ENCODE measurements around the gene EEF1AKMT2.
"Not testable (repeated sequence)": the region's sequence is repeated elsewhere in the genome, so short reads cannot be mapped to it uniquely, and the experiment has no call there.

EEF1AKMT2 gene

GRCh38 chr10:124755581-124755980, 36.1 kb downstream of the EEF1AKMT2 start:
- no peak for DNase-seq (ENCODE audit: low read depth)

DNA sequence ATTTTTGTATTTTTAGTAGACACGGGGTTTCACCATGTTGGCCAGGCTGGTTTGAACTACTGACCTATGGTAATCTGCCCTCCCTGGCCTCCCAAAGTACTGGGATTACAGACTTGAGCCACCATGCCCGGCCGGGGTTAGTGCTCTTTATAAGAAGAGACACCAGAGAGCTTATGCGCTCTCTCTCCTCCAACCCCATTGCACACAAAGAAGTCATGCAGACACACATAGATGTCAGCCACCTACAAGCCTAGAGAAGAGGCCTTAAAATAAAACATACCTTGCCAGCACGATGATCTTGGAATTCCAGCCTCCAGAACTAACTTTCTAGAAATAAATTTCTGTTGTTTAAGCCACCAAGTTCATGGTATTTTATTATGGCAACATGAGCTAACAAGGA, 37.5 kb downstream of the EEF1AKMT2 start:
- DNase-seq (ENCODE audit: low read depth): no peak

GRCh38 chr10:124748953-124749645, 42.6 kb downstream of the EEF1AKMT2 start:
- no peak for DNase-seq (ENCODE audit: low read depth)

DNA sequence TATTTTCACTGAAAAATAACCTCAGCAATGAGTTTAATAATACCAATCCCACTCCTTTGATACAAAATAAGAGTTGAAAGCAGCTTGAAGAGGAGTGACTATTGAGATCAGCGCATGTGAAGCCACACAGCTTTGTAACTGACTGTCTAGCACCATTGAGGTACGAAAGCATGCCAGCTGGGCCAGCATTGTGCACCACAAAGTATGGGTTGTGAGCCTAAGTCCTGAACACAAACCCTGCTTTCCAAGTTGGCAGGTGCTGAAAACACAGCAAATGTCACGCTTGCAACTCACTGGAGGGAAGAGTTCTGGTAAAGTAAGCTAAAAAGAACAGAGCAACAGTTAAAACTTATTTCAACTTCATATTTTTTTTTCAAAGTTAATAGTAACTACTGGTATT, 43.5 kb downstream of the EEF1AKMT2 start:
- DNase-seq (ENCODE audit: low read depth): no peak

DNA sequence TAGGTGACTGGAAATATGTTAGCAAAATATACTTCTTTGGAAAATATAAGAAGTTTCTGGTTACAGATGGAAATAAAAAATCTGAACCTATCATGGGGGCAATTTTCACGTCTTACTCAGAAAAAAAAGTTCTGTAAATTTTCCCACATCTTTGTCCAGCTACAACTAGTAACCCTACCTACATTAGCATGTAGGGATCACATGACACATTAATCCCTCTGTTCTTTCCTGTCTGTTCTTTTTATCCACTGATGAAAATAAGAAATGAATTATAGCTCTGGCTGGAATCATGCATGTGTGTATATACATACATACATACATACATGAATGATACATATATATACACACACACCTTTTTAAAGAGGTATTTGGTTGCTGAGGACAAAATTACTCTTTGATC, 43.9 kb downstream of the EEF1AKMT2 start:
- no peak for DNase-seq (ENCODE audit: low read depth)

DNA sequence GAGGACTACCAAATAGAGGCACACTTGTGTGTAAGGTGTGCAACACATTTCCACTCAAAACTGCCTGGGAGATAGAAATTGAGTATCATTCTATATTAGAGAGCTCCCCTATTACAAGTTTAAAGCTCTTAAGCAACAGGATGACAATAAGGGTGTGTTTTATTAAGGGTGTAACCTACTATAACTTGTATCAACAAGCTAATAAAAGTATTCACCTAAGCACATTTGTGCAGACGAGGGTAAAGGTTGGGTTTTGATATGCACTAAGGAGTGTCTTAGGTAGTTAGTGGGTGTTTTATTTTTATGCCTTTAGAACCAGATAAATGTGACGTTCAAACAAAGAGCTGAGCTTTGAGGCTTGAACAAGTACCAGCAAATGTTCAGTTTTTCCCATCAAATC, 44.7 kb downstream of the EEF1AKMT2 start:
- no peak for DNase-seq (ENCODE audit: low read depth)

GRCh38 chr10:124746447-124746846, 45.2 kb downstream of the EEF1AKMT2 start:
- not testable (repeated sequence) for DNase-seq (ENCODE audit: low read depth)

GRCh38 chr10:124745673-124746072, 46.0 kb downstream of the EEF1AKMT2 start:
- no peak for DNase-seq (ENCODE audit: low read depth)

GRCh38 chr10:124745252-124745651, 46.4 kb downstream of the EEF1AKMT2 start:
- DNase-seq (ENCODE audit: low read depth): no peak

DNA sequence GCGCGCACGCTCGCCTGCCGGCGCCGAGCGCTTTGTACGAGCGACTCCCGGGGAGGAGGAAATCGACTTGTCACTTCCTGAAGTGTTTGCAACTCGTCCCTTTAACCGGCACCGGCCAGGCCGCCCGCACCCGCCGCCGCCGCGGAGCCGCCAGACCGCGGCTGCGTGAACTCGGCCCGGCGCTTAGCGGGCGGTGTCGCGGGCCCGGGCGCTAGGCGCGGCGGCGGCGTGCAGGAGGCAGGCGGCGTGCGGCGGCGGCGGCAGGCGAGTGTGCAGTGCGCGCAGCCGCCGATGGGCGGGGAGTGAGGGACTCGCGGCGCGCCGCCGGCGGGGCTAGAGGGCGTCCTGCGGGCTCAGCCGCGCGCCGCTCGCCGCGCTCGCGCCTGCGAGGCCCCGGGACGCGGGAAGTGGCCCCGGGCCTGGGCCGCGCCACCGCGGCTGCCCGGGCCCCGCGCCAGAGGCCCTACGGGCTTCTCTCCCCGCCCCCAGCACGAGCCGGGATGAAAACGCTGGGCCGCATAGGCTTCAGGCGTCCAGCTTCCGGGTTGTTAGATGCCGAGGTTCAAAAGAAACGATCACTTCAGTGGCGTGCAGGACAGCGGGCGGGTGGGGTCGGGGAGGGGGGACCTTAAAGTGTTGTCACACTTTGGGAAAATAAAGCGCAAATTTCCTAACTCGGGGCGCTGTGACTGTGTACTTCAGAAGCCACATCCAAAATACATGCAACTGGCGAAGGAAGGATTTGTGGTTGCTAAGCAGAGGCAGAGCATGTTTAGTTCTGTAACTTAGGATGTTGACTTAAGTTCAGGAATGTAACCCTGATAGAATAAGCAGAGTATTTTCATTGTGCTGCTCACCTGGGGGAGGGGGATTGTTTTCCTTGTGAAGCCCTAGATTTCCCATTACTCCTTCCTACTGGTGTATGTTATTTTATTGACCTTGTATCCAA, 47.3 kb downstream of the EEF1AKMT2 start, which contains the start of gene FAM53B:
Gene FAM53B (minus strand): TSS at position 277 of the 949 bp plus-strand sequence. CDS start 37,665 bp downstream, outside the sequence.
- DNase-seq (ENCODE audit: low read depth): peak; percentile 65

DNA sequence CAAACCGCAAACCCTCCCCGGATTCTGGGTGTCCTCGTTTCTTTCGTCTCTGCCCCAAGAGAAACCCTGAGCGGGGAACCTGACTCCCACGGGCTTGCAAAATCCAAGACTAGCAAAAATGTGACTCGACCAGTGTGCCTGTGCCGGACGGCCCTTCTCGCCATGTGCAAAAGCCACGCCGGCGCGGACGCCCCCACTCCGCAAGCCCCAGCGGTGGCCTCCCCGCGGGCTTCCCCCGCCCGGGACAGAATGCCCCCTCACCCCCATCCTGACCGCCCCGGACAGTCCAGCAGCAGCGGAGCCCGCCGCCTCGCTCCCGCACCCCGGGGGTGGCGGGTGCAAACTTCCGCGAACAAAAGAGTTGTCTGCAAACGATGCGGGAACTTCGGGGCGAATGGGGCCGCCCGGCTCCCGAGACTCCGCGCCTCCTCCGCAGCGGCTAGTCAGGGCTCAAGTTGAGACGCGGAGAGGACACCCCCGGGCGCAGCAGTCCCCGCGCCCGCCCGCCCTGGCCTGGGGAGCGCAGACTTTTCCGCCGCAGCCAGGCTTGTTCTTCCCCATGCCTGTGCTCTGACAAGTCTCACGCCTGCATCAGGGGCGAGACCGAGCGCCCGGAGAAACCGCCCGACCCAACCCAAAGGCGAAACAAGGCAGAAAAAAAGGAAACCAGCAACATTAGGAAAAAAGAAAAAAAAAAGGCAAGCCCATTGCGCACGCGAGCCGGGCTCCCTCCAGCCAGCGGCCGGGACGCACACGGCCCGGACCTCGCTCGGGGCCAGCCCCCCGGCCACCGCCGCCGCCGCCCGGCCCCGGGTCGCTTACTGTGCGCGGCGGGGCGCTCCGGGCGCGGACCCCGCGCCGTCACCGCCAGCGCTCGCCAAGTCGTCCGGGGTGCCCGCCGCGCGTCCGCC, 48.2 kb downstream of the EEF1AKMT2 start:
- no peak for DNase-seq (ENCODE audit: low read depth)

- no peak for DNase-seq (ENCODE audit: low read depth)
Observed at GRCh38 chr10:124742413-124743190, 49.1 kb downstream of the EEF1AKMT2 start.

DNA sequence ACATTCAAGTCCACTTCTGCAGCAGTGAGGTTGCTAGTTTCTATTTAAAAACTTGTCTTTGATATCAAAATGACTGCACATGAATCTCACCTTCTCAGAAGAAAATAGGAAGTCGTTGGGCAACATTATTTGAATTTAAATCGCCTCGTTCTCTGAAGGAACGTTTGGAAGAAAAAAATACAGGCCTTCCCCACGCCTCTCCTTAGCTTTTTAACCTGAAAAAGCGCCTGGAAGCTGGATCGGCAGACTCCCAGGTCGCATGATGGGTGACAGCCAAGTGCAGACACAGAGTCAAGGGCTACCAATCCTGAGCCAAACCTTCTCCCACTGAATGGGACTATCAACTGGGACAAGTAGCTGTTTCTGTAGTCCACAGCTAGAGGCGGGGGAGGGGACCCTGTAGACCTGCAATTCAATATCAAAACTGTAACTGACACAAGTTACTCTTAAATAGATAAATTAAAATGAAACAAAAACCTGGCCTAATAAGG, 49.7 kb downstream of the EEF1AKMT2 start:
- DNase-seq (ENCODE audit: low read depth): no peak

GRCh38 chr10:124741281-124741921, 50.3 kb downstream of the EEF1AKMT2 start:
- DNase-seq (ENCODE audit: low read depth): peak; percentile 69

- no peak for DNase-seq (ENCODE audit: low read depth)
Observed at GRCh38 chr10:124740369-124741280, 51.1 kb downstream of the EEF1AKMT2 start.

GRCh38 chr10:124739986-124740368, 51.7 kb downstream of the EEF1AKMT2 start:
- no peak for DNase-seq (ENCODE audit: low read depth)

- DNase-seq (ENCODE audit: low read depth): no peak
Observed at GRCh38 chr10:124739119-124739921, 52.4 kb downstream of the EEF1AKMT2 start.

DNA sequence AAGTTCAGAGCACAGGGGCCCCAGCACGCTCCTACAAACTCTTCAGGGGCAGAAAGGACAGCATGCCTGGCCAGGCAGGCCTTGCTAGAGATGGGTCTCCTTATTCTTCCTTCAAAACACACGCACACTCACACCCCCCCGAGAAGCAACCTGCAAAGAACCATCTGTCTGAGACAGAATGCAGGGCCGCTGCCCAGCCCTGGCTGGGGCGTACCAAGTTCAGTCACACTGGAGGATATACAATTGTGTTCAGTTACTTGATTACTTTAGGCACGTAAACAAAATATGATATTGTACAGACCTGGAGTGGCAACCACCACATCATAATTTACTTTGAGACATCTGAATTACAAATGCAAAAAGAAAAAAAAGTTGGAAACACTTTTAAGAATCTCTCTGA, 53.2 kb downstream of the EEF1AKMT2 start:
- DNase-seq (ENCODE audit: low read depth): no peak

DNA sequence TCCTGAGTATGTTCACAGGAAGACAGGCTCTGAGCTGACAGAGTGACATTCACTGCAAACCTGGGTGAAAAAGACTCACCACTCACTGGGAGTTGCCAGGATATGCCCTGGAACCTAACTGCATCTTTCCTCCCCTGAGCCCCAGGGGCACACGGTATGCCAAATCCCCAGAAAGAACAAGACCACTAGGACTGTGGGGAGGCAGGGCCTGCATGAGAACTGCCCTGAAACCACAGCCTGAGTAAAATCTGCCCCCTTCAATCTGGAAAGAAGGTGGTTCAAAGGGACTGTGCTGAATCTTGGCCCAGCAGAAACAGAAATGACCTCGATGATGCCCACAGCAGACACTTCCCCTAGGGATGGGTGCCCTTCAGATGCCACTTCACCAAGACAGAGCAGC, 54.0 kb downstream of the EEF1AKMT2 start:
- DNase-seq (ENCODE audit: low read depth): no peak

All from activated gamma-delta T cell treated with anti-CD3 and anti-CD28 coated beads, Interleukin-2, amount 50 U/mL, for 16 hours (primary cell).